Parathyroid adenoma (tissue), 2 donors: ENCODE results near the gene C3orf70.

Experiments used
- H2AFZ ChIP-seq: fragments of 300-600 bp; sonication (generic); one replicate; pipeline ENCODE4 v1.7.0; 2017; ENCODE audit warnings: antibody characterized with exemption, mild to moderate bottlenecking
- H3K27ac ChIP-seq: fragments of 300-600 bp; sonication (generic); one replicate; pipeline ENCODE4 v1.7.0; 2017
- H3K27me3 ChIP-seq: fragments of 300-600 bp; sonication (generic); one replicate; pipeline ENCODE4 v1.7.0; 2017; ENCODE audit warnings: low read length; ENCODE audit not compliant: control insufficient read depth, insufficient read depth
- H3K36me3 ChIP-seq: fragments of 300-600 bp; sonication (generic); one replicate; pipeline ENCODE4 v1.7.0; 2017; ENCODE audit warnings: low read length; ENCODE audit not compliant: control insufficient read depth, insufficient read depth
- H3K4me1 ChIP-seq: fragments of 300-600 bp; sonication (generic); one replicate; pipeline ENCODE4 v1.7.0; 2017; ENCODE audit warnings: control low read depth
- H3K4me2 ChIP-seq: fragments of 300-600 bp; sonication (generic); one replicate; pipeline ENCODE4 v1.7.0; 2017; ENCODE audit warnings: low read length
- H3K4me3 ChIP-seq: fragments of 300-600 bp; sonication (generic); one replicate; pipeline ENCODE4 v1.7.0; 2017; ENCODE audit warnings: low read depth, low read length
- H3K79me2 ChIP-seq: fragments of 300-600 bp; sonication (generic); one replicate; pipeline ENCODE4 v1.7.0; 2017; ENCODE audit warnings: control low read depth
- H3K9ac ChIP-seq: fragments of 300-600 bp; sonication (generic); one replicate; pipeline ENCODE4 v1.7.0; 2017; ENCODE audit warnings: mild to moderate bottlenecking
- H3K9me3 ChIP-seq: fragments of 300-600 bp; sonication (generic); one replicate; pipeline ENCODE4 v1.7.0; 2017; ENCODE audit warnings: low read length; ENCODE audit not compliant: control insufficient read depth
- CTCF ChIP-seq: fragments of 300-600 bp; sonication (generic); IDR thresholded peaks from one replicate; pipeline ENCODE4 v1.7.0; 2017; ENCODE audit warnings: antibody characterized with exemption, mild to moderate bottlenecking
- donor health status: primary hyperparathyroidism.

Gene C3orf70

DNA sequence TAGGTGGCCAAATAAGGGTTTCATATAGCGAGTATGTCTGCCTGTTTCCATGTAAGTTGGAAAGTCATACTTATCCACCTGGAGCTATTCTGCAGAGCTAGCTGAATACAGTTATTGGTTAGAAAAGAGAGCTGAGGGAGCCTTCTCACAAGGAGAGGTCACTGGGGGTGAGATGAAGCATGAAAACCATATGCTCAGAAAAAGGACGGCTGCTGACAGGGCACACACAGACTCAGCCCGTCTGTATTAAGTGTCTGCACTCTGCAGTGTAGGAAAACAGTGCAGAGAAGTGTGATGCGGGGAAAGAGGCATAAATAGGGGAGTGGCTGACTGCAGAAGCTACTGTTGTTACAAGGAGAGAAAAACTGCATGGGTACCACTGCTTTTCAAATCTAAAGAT, 58.2 kb downstream of the C3orf70 start:
- no peaks in the 10 kb centered on the region for H3K9me3 ChIP-seq
- no peak overlapping the region for H3K27ac ChIP-seq
- H3K4me1 ChIP-seq = no peaks in the 10 kb centered on the region
- H3K4me2 ChIP-seq = no peak overlapping the region
- H3K79me2 ChIP-seq = no peaks in the 10 kb centered on the region
- H3K27me3 ChIP-seq = no peaks in the 10 kb centered on the region
- H3K36me3 ChIP-seq = no peaks in the 10 kb centered on the region
- no peak overlapping the region for H3K9ac ChIP-seq
- H3K4me3 ChIP-seq = no peak overlapping the region
- TF ChIP-seq CTCF = no peak
- no peak overlapping the region for H2AFZ ChIP-seq

DNA sequence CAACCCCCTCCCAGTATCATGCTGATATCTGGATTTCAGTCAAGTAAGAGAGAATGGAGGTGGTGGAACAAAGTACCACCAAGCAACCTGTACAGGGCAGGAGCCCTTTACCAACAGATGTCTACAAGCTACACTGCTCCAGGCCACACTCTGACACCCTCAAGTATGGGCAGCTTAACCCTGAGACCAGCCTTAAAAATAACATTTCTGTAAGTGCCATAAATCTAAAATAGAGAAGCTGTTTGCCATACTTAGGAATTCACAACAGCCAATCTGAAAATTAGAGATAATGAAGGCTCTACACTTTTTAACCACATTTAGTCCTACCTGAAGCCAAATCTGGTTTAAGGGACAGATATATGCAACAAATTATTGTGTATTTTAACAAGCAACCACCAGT, 59.7 kb downstream of the C3orf70 start:
- Histone ChIP-seq H3K79me2 (no peaks in the 10 kb centered on the region), H3K9me3 (no peaks in the 10 kb centered on the region), H3K27ac (no peak overlapping the region), H2AFZ (no peak overlapping the region), H3K4me2 (no peak overlapping the region), H3K4me1 (no peaks in the 10 kb centered on the region), H3K9ac (no peak overlapping the region), H3K27me3 (no peaks in the 10 kb centered on the region), H3K36me3 (no peaks in the 10 kb centered on the region), H3K4me3 (no peak overlapping the region)
- no peak for TF ChIP-seq CTCF

DNA sequence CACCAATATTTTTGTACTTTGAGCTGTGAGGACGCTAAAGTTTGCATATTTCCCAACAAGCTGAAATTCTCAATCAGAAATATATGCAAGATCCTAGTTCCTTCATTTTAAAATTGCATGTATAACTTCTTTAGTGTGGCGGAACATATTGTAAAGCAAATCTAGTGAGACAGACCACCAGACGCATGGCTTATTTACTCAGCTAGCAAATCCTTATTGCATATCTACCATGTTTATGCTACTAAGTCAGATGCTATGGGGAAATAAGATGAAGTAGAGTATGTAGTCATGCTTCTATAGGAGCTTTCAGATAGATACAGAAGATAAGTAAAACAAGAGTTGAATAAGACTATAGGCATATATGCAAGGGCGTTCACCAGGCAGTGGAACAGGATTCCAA, 62.0 kb downstream of the C3orf70 start:
- Histone ChIP-seq H3K9ac (no peak overlapping the region), H2AFZ (no peak overlapping the region), H3K27ac (no peak overlapping the region), H3K79me2 (no peaks in the 10 kb centered on the region), H3K4me2 (no peak overlapping the region), H3K9me3 (no peaks in the 10 kb centered on the region), H3K4me1 (no peaks in the 10 kb centered on the region), H3K36me3 (no peaks in the 10 kb centered on the region), H3K4me3 (no peak overlapping the region), H3K27me3 (no peaks in the 10 kb centered on the region)
- no peak for TF ChIP-seq CTCF

DNA sequence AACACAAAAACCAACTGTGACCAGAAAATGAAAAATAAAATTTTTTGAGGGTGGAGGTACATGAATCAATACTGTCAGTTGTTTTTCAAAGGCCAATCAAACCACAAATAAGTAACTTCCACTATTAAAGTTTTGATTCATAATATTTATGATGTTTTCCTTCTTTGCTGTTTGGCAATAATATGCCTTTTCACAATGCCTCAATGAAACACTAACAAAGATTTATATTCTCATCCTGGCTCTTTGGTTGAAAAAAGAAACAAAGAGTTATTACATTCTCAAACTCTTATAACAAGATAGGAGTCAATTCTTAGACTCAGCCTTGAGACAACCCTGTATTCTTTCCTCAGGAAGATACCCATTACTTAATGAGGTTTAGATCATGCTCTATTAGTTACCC, 63.1 kb downstream of the C3orf70 start:
- Histone ChIP-seq H3K9ac (no peak overlapping the region), H2AFZ (no peak overlapping the region), H3K4me2 (no peak overlapping the region), H3K79me2 (no peaks in the 10 kb centered on the region), H3K4me3 (no peak overlapping the region), H3K4me1 (no peaks in the 10 kb centered on the region), H3K36me3 (no peaks in the 10 kb centered on the region), H3K9me3 (no peaks in the 10 kb centered on the region), H3K27ac (no peak overlapping the region), H3K27me3 (no peaks in the 10 kb centered on the region)
- TF ChIP-seq CTCF = no peak

GRCh38 chr3:185089343-185089742, 63.5 kb downstream of the C3orf70 start:
- Histone ChIP-seq H3K4me1 (no peaks in the 10 kb centered on the region), H3K79me2 (no peaks in the 10 kb centered on the region), H3K9me3 (no peaks in the 10 kb centered on the region), H2AFZ (no peak overlapping the region), H3K36me3 (no peaks in the 10 kb centered on the region), H3K27ac (no peak overlapping the region), H3K9ac (no peak overlapping the region), H3K27me3 (no peaks in the 10 kb centered on the region), H3K4me2 (no peak overlapping the region), H3K4me3 (no peak overlapping the region)
- TF ChIP-seq CTCF = no peak
